Measurements from ENCODE around the gene RFC5. TPM values are rescaled to one million over a fixed set of nuclear protein-coding genes. Genes with fewer than 3 reads are reported as not detected.
"Not testable (repeated sequence)": the region's sequence is repeated elsewhere in the genome, so short reads cannot be mapped to it uniquely, and the experiment has no call there.

The RFC5 gene
- polyA plus RNA-seq, 2 donors, result 7.8 to 13.8 TPM

DNA sequence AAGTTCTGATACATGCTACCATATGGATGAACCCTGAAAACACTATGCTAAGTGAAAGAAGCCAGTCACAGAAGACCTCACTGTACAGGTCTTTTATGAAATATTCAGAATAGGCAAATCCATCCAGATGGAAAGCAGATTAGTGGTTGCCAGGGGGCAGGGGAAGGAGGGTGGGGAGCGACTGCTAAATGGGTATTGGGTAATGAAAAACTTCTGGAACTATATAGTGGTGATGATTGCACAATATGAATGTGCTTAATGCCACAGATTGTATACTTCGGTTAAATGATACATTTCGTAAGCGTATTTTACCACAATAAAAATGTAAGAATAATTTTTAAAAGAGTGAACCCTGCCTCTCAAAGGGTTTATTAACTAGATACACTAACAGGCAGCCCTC lies 35.9 kb upstream of the RFC5 start:
- H3K36me3 ChIP-seq (ENCODE audit: control insufficient read depth in 2 of 2, insufficient read depth in 2 of 2, low read length in 1 of 2), result no peaks in the 10 kb centered on the region
- 76 to 85% methylated on average over 4 of the region's 4 CpGs for WGBS, 2 donors
- no peaks in the 10 kb centered on the region for H3K4me1 ChIP-seq (ENCODE audit: control insufficient read depth in 2 of 2, insufficient read depth in 2 of 2, low read length in 1 of 2)
- H3K27ac ChIP-seq (ENCODE audit: low read depth in 2 of 2, low read length in 1 of 2), result no peak overlapping the region
- H3K27me3 ChIP-seq (ENCODE audit: control insufficient read depth in 1 of 2, insufficient read depth in 2 of 2, low read length in 2 of 2), result no peaks in the 10 kb centered on the region
- no peaks in the 10 kb centered on the region for H3K9me3 ChIP-seq (ENCODE audit: control insufficient read depth in 2 of 2, insufficient read depth in 1 of 2, low read depth in 1 of 2, low read length in 1 of 2)
- H3K4me3 ChIP-seq (ENCODE audit: low read depth in 1 of 2, low read length in 2 of 2), result no peak overlapping the region

DNA sequence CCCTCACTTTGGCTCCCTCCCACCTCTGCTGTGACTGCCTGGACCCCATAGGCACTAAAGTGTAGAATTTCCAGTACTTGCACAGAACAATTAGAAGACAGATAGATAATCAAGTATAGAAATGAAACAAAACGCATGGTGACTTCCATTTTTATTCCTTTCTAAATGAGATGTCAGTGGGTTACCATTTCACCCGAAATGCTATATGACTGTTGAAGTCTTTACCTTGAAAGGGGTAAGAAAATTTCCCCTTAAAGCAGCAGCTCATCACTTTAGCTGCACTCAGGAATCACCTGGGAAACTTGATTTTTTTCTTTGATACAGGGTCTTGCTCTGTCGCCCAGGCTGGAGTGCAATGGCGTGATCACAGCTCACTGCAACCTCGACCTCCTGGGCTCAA lies 35.2 kb upstream of the RFC5 start:
- Histone ChIP-seq H3K27me3 (ENCODE audit: control insufficient read depth in 1 of 2, insufficient read depth in 2 of 2, low read length in 2 of 2) (no peaks in the 10 kb centered on the region), H3K4me3 (ENCODE audit: low read depth in 1 of 2, low read length in 2 of 2) (no peak overlapping the region), H3K27ac (ENCODE audit: low read depth in 2 of 2, low read length in 1 of 2) (no peak overlapping the region), H3K9me3 (ENCODE audit: control insufficient read depth in 2 of 2, insufficient read depth in 1 of 2, low read depth in 1 of 2, low read length in 1 of 2) (no peaks in the 10 kb centered on the region), H3K4me1 (ENCODE audit: control insufficient read depth in 2 of 2, insufficient read depth in 2 of 2, low read length in 1 of 2) (no peaks in the 10 kb centered on the region), H3K36me3 (ENCODE audit: control insufficient read depth in 2 of 2, insufficient read depth in 2 of 2, low read length in 1 of 2) (no peaks in the 10 kb centered on the region)
- WGBS, 2 donors, result 72 to 78% methylated on average over 5 of the region's 5 CpGs

DNA sequence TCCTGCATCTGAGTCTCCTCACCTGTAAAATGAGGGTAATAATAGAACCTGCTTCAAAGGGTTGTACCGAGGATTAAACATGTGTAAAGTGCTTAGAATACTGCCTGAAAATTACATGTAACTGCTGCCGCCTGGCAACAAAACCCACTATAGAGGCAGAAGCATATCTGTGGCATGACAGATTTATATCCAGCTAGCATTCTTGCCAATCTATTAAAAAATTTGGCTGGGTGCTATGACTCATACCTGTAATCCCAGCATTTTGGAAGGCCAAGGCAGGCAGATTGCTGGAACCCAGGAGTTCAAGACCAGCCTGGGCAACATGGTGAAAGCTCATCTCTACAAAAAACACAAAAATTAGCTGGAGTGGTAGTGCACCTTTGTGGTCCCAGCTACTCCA lies 31.3 kb upstream of the RFC5 start:
- no peak overlapping the region for H3K4me3 ChIP-seq (ENCODE audit: low read depth in 1 of 2, low read length in 2 of 2)
- H3K36me3 ChIP-seq (ENCODE audit: control insufficient read depth in 2 of 2, insufficient read depth in 2 of 2, low read length in 1 of 2), result no peaks in the 10 kb centered on the region
- H3K9me3 ChIP-seq (ENCODE audit: control insufficient read depth in 2 of 2, insufficient read depth in 1 of 2, low read depth in 1 of 2, low read length in 1 of 2), result no peaks in the 10 kb centered on the region
- no peak overlapping the region for H3K27ac ChIP-seq (ENCODE audit: low read depth in 2 of 2, low read length in 1 of 2)
- H3K27me3 ChIP-seq (ENCODE audit: control insufficient read depth in 1 of 2, insufficient read depth in 2 of 2, low read length in 2 of 2), result no peaks in the 10 kb centered on the region
- H3K4me1 ChIP-seq (ENCODE audit: control insufficient read depth in 2 of 2, insufficient read depth in 2 of 2, low read length in 1 of 2), result no peaks in the 10 kb centered on the region
- 54% methylated on average over 2 of the region's 2 CpGs for WGBS, 2 donors

DNA sequence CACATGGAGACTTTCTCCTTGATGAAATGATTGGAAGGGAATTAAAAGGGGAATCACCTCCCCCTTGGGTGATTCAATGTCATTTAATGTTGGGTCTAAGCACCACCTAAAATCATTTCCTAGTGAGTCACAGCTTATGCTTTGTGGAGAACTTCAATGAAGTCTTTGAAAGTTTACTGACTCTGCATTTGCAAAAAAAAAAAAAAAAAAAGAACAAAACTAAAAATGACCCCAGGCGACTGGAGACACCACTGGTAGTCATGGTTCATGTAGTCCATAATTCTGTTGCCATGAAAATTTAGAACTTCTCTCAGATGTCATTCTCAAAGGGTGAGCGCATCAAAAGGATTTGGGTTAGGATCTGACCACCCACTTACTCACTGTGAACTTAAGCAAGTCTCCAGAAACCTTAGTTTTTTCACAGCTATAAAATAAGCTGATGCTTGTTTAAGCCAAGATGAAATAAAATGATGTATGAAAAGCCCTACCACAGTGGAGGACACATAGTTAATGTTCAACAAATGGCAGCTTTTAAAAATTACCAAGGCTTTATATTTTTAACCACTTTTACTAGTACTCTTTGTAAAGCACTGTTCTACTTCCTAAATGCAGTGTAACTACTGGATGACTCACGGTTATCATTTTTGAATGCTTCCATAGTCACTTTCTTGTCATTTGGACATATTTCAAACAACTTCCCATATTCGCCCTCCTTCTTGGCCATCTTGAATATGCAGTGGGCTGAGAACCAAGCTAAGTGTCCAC lies 29.6 kb upstream of the RFC5 start:
- no peak overlapping the region for H3K4me3 ChIP-seq (ENCODE audit: low read depth in 1 of 2, low read length in 2 of 2)
- WGBS, 2 donors, result 44 to 61% methylated on average over 4 of the region's 4 CpGs
- H3K4me1 ChIP-seq (ENCODE audit: control insufficient read depth in 2 of 2, insufficient read depth in 2 of 2, low read length in 1 of 2), result no peaks in the 10 kb centered on the region
- H3K36me3 ChIP-seq (ENCODE audit: control insufficient read depth in 2 of 2, insufficient read depth in 2 of 2, low read length in 1 of 2), result no peaks in the 10 kb centered on the region
- no peak overlapping the region for H3K27ac ChIP-seq (ENCODE audit: low read depth in 2 of 2, low read length in 1 of 2)
- no peaks in the 10 kb centered on the region for H3K9me3 ChIP-seq (ENCODE audit: control insufficient read depth in 2 of 2, insufficient read depth in 1 of 2, low read depth in 1 of 2, low read length in 1 of 2)
- no peaks in the 10 kb centered on the region for H3K27me3 ChIP-seq (ENCODE audit: control insufficient read depth in 1 of 2, insufficient read depth in 2 of 2, low read length in 2 of 2)

DNA sequence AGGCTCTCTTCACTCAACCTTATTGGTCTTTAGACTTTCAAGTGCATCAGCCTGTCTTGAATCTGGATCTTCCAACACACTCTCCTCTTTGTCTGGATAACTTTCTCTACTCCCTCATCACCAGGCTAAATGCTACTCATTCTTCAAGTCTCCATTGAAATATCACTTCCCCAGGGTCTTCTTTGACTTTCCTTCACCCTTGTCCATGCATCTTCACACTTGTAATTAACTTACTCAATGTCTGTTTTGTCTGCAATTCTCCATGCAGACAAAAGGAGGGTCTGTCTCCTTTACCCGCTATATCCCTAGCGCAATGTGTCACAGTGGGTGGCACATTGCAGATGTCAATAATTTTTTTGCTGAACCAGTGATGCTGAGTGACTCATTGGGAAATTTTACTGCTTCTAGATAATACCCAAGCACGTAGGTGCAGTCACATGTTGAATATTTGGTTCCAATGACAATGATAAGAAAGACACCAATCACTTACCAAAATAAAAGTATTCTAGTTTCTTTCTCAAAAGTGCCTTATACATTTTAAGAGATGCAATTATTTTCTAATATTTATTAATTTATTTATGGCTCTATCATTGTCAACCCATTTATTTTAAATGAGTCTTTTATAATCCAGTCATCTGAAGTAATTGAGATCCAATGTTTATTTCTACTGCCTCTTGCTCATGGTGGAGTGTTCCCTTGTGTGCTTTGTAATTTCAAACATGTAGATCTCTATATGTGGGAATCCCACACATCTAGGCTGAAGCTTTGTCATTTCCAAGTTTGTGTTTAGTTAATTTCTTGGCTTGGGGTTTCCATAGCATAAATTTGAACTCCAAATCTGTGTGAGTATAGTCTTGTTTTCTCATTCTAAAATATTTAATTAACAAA lies 21.7 kb upstream of the RFC5 start:
- Histone ChIP-seq H3K9me3 (ENCODE audit: control insufficient read depth in 2 of 2, insufficient read depth in 1 of 2, low read depth in 1 of 2, low read length in 1 of 2) (no peaks in the 10 kb centered on the region), H3K36me3 (ENCODE audit: control insufficient read depth in 2 of 2, insufficient read depth in 2 of 2, low read length in 1 of 2) (no peaks in the 10 kb centered on the region), H3K4me1 (ENCODE audit: control insufficient read depth in 2 of 2, insufficient read depth in 2 of 2, low read length in 1 of 2) (no peaks in the 10 kb centered on the region), H3K27me3 (ENCODE audit: control insufficient read depth in 1 of 2, insufficient read depth in 2 of 2, low read length in 2 of 2) (peaks cover 0 to 2% of the 10 kb centered on the region in 2 donors), H3K4me3 (ENCODE audit: low read depth in 1 of 2, low read length in 2 of 2) (no peak overlapping the region), H3K27ac (ENCODE audit: low read depth in 2 of 2, low read length in 1 of 2) (no peak overlapping the region)
- 74 to 75% methylated on average over 3 of the region's 3 CpGs for WGBS, 2 donors

DNA sequence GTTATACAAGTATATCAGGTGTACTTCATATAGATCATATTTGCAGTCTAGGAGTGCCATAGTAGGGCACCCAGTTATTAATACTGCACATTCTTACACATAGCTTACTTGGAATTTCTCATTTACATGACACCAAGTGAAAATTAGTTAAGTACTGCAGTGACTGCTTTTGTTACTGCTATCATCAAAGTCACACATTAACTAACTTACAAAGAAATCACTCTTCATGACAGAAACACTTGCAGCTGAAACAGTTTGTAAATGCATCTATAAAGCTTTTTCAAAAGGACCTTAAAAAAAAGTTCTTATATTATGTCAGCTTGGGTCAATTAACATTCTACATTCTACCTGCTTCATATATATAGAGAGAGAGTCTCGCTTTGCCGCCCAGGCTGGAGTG lies 17.8 kb upstream of the RFC5 start:
- 80 to 96% methylated on average over 2 of the region's 2 CpGs for WGBS, 2 donors
- Histone ChIP-seq H3K9me3 (ENCODE audit: control insufficient read depth in 2 of 2, insufficient read depth in 1 of 2, low read depth in 1 of 2, low read length in 1 of 2) (no peaks in the 10 kb centered on the region), H3K4me1 (ENCODE audit: control insufficient read depth in 2 of 2, insufficient read depth in 2 of 2, low read length in 1 of 2) (no peaks in the 10 kb centered on the region), H3K27ac (ENCODE audit: low read depth in 2 of 2, low read length in 1 of 2) (no peak overlapping the region), H3K4me3 (ENCODE audit: low read depth in 1 of 2, low read length in 2 of 2) (no peak overlapping the region), H3K27me3 (ENCODE audit: control insufficient read depth in 1 of 2, insufficient read depth in 2 of 2, low read length in 2 of 2) (no peaks in the 10 kb centered on the region), H3K36me3 (ENCODE audit: control insufficient read depth in 2 of 2, insufficient read depth in 2 of 2, low read length in 1 of 2) (no peaks in the 10 kb centered on the region)

DNA sequence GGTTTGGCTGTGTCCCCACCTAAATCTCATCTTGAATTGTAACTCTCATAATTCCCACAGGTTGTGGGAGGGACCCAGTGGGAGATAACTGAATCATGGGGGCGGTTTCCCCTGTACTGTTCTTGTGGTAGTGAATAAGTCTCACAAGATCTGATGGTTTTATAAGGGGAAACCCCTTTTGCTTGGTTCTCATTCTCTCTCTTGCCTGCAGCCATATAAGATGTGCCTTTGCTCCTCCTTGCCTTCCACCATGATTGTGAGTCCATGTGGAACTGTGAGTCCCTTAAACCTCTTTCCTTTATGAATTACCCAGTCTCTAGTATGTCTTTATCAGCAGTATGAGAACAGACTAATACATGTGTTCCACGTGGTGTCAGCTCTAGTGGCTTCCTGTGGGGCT lies 16.7 kb upstream of the RFC5 start:
- 67 to 74% methylated on average over 2 of the region's 2 CpGs for WGBS, 2 donors
- not testable (repeated sequence) for H3K4me3 ChIP-seq (ENCODE audit: low read depth in 1 of 2, low read length in 2 of 2); H3K9me3 ChIP-seq (ENCODE audit: control insufficient read depth in 2 of 2, insufficient read depth in 1 of 2, low read depth in 1 of 2, low read length in 1 of 2); H3K27ac ChIP-seq (ENCODE audit: low read depth in 2 of 2, low read length in 1 of 2); H3K27me3 ChIP-seq (ENCODE audit: control insufficient read depth in 1 of 2, insufficient read depth in 2 of 2, low read length in 2 of 2); H3K36me3 ChIP-seq (ENCODE audit: control insufficient read depth in 2 of 2, insufficient read depth in 2 of 2, low read length in 1 of 2); H3K4me1 ChIP-seq (ENCODE audit: control insufficient read depth in 2 of 2, insufficient read depth in 2 of 2, low read length in 1 of 2)

DNA sequence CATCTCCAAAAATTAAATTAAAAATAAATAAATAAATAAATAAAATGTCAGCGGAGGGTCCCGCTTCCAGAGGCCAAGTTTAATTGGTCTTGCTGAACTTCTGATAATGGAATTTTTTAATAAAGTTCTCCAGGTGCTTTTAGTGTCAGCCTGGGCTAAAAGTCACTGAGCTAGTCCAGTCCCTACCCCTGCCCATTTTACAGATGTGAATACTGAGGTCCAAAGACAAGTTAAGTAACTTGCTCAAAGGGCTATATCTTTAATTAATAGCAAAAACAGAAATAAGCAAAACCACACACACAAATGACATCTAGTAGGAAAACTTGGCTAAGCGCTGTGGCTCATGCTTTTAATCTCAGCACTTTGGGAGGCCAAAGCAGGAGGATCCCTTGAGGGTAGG lies 5.6 kb upstream of the RFC5 start:
- Histone ChIP-seq H3K27me3 (ENCODE audit: control insufficient read depth in 1 of 2, insufficient read depth in 2 of 2, low read length in 2 of 2) (no peaks in the 10 kb centered on the region), H3K9me3 (ENCODE audit: control insufficient read depth in 2 of 2, insufficient read depth in 1 of 2, low read depth in 1 of 2, low read length in 1 of 2) (no peaks in the 10 kb centered on the region), H3K4me3 (ENCODE audit: low read depth in 1 of 2, low read length in 2 of 2) (no peak overlapping the region), H3K27ac (ENCODE audit: low read depth in 2 of 2, low read length in 1 of 2) (no peak overlapping the region), H3K36me3 (ENCODE audit: control insufficient read depth in 2 of 2, insufficient read depth in 2 of 2, low read length in 1 of 2) (no peaks in the 10 kb centered on the region), H3K4me1 (ENCODE audit: control insufficient read depth in 2 of 2, insufficient read depth in 2 of 2, low read length in 1 of 2) (no peaks in the 10 kb centered on the region)
- WGBS, 2 donors, result 99 to 100% methylated on average over 3 of the region's 3 CpGs

DNA sequence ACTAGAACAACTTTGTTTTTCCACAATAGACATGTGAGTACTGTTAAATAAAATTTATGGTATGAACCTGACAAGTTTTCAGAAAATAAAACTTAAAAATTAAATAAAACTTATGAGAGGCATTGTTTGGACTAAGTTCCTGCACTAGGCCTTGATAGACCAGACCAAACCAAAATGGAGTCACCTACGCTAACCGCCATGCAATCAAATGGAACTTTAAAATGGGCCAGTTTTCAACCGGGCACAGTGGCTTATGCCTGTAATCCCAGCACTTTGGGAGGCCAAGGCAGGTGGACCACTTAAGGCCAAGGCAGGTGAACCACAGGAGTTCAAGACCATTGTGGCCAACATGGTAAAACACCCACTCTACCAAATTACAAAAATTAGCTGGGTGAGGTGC lies 5.1 kb upstream of the RFC5 start:
- no peaks in the 10 kb centered on the region for H3K36me3 ChIP-seq (ENCODE audit: control insufficient read depth in 2 of 2, insufficient read depth in 2 of 2, low read length in 1 of 2)
- 99% methylated on average over 3 of the region's 3 CpGs for WGBS, 2 donors
- no peaks in the 10 kb centered on the region for H3K27me3 ChIP-seq (ENCODE audit: control insufficient read depth in 1 of 2, insufficient read depth in 2 of 2, low read length in 2 of 2)
- H3K4me1 ChIP-seq (ENCODE audit: control insufficient read depth in 2 of 2, insufficient read depth in 2 of 2, low read length in 1 of 2), result no peaks in the 10 kb centered on the region
- H3K4me3 ChIP-seq (ENCODE audit: low read depth in 1 of 2, low read length in 2 of 2), result no peak overlapping the region
- H3K9me3 ChIP-seq (ENCODE audit: control insufficient read depth in 2 of 2, insufficient read depth in 1 of 2, low read depth in 1 of 2, low read length in 1 of 2), result no peaks in the 10 kb centered on the region
- no peak overlapping the region for H3K27ac ChIP-seq (ENCODE audit: low read depth in 2 of 2, low read length in 1 of 2)
